HG03520 (cell line): ENCODE results near the gene SPOCK1.

Experiments
- ATAC-seq: cut with Tn5 transposase; IDR thresholded peaks from one replicate; pipeline ENCODE4 v1.9.1; 2021; ENCODE audit warnings: mild to moderate bottlenecking, moderate library complexity; ENCODE audit not compliant: unreplicated experiment

Gene SPOCK1

GRCh38 chr5:137304226-137304874 is 194.8 kb downstream of the SPOCK1 start:
- no peak for ATAC-seq

- no peak for ATAC-seq
Observed at GRCh38 chr5:137303509-137303908, 195.6 kb downstream of the SPOCK1 start.

GRCh38 chr5:137300411-137301240 is 198.5 kb downstream of the SPOCK1 start:
- no peak for ATAC-seq

GRCh38 chr5:137296213-137296781 is 202.8 kb downstream of the SPOCK1 start:
- ATAC-seq = no peak

- ATAC-seq = no peak
Observed at GRCh38 chr5:137294604-137295003, 204.5 kb downstream of the SPOCK1 start.

- ATAC-seq = no peak
Observed at GRCh38 chr5:137292461-137293027, 206.6 kb downstream of the SPOCK1 start.

- ATAC-seq = no peak
Observed at GRCh38 chr5:137291436-137291835, 207.7 kb downstream of the SPOCK1 start.

- no peak for ATAC-seq
Observed at GRCh38 chr5:137291031-137291430, 208.1 kb downstream of the SPOCK1 start.

- ATAC-seq = no peak
Observed at GRCh38 chr5:137290373-137290772, 208.8 kb downstream of the SPOCK1 start.

- ATAC-seq = no peak
Observed at GRCh38 chr5:137289856-137290255, 209.3 kb downstream of the SPOCK1 start.

GRCh38 chr5:137287569-137287968 is 211.6 kb downstream of the SPOCK1 start:
- no peak for ATAC-seq

GRCh38 chr5:137286025-137286610 is 213.0 kb downstream of the SPOCK1 start:
- no peak for ATAC-seq

GRCh38 chr5:137283801-137284200 is 215.3 kb downstream of the SPOCK1 start:
- ATAC-seq = no peak

GRCh38 chr5:137282216-137282615 is 216.9 kb downstream of the SPOCK1 start:
- no peak for ATAC-seq

GRCh38 chr5:137281201-137281600 is 217.9 kb downstream of the SPOCK1 start:
- no peak for ATAC-seq

- ATAC-seq = no peak
Observed at GRCh38 chr5:137280656-137281055, 218.5 kb downstream of the SPOCK1 start.

- no peak for ATAC-seq
Observed at GRCh38 chr5:137279521-137280231, 219.4 kb downstream of the SPOCK1 start.

- no peak for ATAC-seq
Observed at GRCh38 chr5:137278476-137278875, 220.7 kb downstream of the SPOCK1 start.

- ATAC-seq = no peak
Observed at GRCh38 chr5:137275083-137275482, 224.0 kb downstream of the SPOCK1 start.

GRCh38 chr5:137273511-137273910 is 225.6 kb downstream of the SPOCK1 start:
- ATAC-seq = no peak

GRCh38 chr5:137272831-137273230 is 226.3 kb downstream of the SPOCK1 start:
- ATAC-seq = no peak
